Left colon (tissue), 2 donors: Measurements from ENCODE around the gene PBX3. TPM values are rescaled to one million over a fixed set of nuclear protein-coding genes. Genes with fewer than 3 reads are reported as not detected.

Source experiments
- ATAC-seq: fragments of 200-7000 bp; cut with Tn5 transposase; one replicate; pipeline ENCODE4 v1.9.1; 2020; ENCODE audit warnings: mild to moderate bottlenecking, moderate library complexity
- DNase-seq, 2 donors: peaks; one replicate each; pipeline ENCODE4 v3.0.0-alpha.2; 2020
- intact Hi-C, 2 donors: fragments of 100-400 bp; cut with DNase I in 1 of 2; cut with micrococcal nuclease in 1 of 2; formaldehyde crosslinking; loops; one replicate each; pipeline versions ENCODE4 v1.11.2 to v1.14.0; 2022; cut with DNase I, micrococcal nuclease
- total RNA-seq, 2 donors: library from RNA; stranded (reverse); fragmentation: NEBNext Ultra II Directional; extraction: Animal tissue kit (Norgen Biotek cat#: 25700); gene quantifications; one replicate each; pipeline ENCODE4 v1.2.1, GENCODE V29; 2021
- donor health status: DM: no; HTN: no; CAD: no.
- donor health status: DM: yes; HTN: yes; CAD: no.

PBX3 gene
- total RNA-seq, 2 donors from 2014 or later, result 8.9 to 13.2 TPM

- intact Hi-C loops, result loop anchor here in 1 of 2 donors (10.0 kb wide), 1 partner anchor 192 kb away; no protein-coding TSS in a partner anchor
- DNase-seq, result no peak
- ATAC-seq, result no peak
Measured at GRCh38 chr9:125746774-125747052, 460 bp upstream of the PBX3 start.

- intact Hi-C loops, result loop anchor here in 1 of 2 donors (10.0 kb wide), 1 partner anchor 193 kb away; no protein-coding TSS in a partner anchor
- DNase-seq, result peak; percentile 32 to 58
- no peak for ATAC-seq
Measured at GRCh38 chr9:125747765-125748445, 732 bp downstream of the PBX3 start.

- intact Hi-C loops, result loop anchor here in 1 of 2 donors (10.0 kb wide), 1 partner anchor 194 kb away; no protein-coding TSS in a partner anchor
- DNase-seq, result peak in 1 of 2 donors; percentile 12
- no peak for ATAC-seq
Measured at GRCh38 chr9:125748446-125749099, 1.4 kb downstream of the PBX3 start.

- ATAC-seq (no peak), DNase-seq (no peak)
- intact Hi-C loops, result loop anchor here in 1 of 2 donors (10.0 kb wide), 1 partner anchor 195 kb away; no protein-coding TSS in a partner anchor
Measured at GRCh38 chr9:125749287-125749935, 2.2 kb downstream of the PBX3 start.

GRCh38 chr9:125749951-125750626 lies 2.9 kb downstream of the PBX3 start:
- ATAC-seq (no peak), DNase-seq (no peak)
- intact Hi-C loops, result loop anchor here in 1 of 2 donors (10.0 kb wide), 1 partner anchor 195 kb away; no protein-coding TSS in a partner anchor

- no peak for ATAC-seq
Measured at GRCh38 chr9:125750627-125751011, 3.4 kb downstream of the PBX3 start.

GRCh38 chr9:125752070-125752628 lies 5.0 kb downstream of the PBX3 start:
- DNase-seq, result no peak
- ATAC-seq, result peak; percentile 40
- intact Hi-C loops, result no loop called here

More at GRCh38 chr9:125750627-125751011, 3.4 kb downstream of the PBX3 start:
- intact Hi-C loops, result no loop called here
- DNase-seq, result no peak

GRCh38 chr9:125754096-125754495 lies 6.9 kb downstream of the PBX3 start:
- ATAC-seq (no peak), DNase-seq (no peak)
- intact Hi-C loops, result no loop called here

- no peak for ATAC-seq
- no peak for DNase-seq
- intact Hi-C loops, result no loop called here
Measured at GRCh38 chr9:125755340-125755739, 8.2 kb downstream of the PBX3 start.

- no peak for ATAC-seq
- intact Hi-C loops, result no loop called here
- no peak for DNase-seq
Measured at GRCh38 chr9:125756518-125756917, 9.3 kb downstream of the PBX3 start.

GRCh38 chr9:125757834-125758233 lies 10.7 kb downstream of the PBX3 start:
- intact Hi-C loops, result no loop called here
- ATAC-seq (no peak), DNase-seq (no peak)

GRCh38 chr9:125758986-125759763 lies 12.0 kb downstream of the PBX3 start:
- DNase-seq, result peak in 1 of 2 donors; percentile 11
- intact Hi-C loops, result no loop called here
- peak; percentile 25 for ATAC-seq

GRCh38 chr9:125759764-125760129 lies 12.6 kb downstream of the PBX3 start:
- DNase-seq, result no peak
- intact Hi-C loops, result no loop called here
- no peak for ATAC-seq

GRCh38 chr9:125760537-125760936 lies 13.4 kb downstream of the PBX3 start:
- intact Hi-C loops, result no loop called here
- ATAC-seq (no peak), DNase-seq (no peak)

GRCh38 chr9:125761676-125762450 lies 14.7 kb downstream of the PBX3 start:
- DNase-seq, result no peak
- intact Hi-C loops, result no loop called here
- no peak for ATAC-seq

GRCh38 chr9:125763394-125763801 lies 16.2 kb downstream of the PBX3 start:
- DNase-seq (no peak), ATAC-seq (no peak)
- intact Hi-C loops, result no loop called here

GRCh38 chr9:125764198-125764597 lies 17.0 kb downstream of the PBX3 start:
- no peak for ATAC-seq
- intact Hi-C loops, result no loop called here
- DNase-seq, result no peak
